Measurements from ENCODE around the gene LYG2. TPM values are rescaled to one million over a fixed set of nuclear protein-coding genes. Genes with fewer than 3 reads are reported as not detected.
"Not testable (repeated sequence)": the region's sequence is repeated elsewhere in the genome, so short reads cannot be mapped to it uniquely, and the experiment has no call there.

Gene LYG2
- total RNA-seq, 1 donor from 2014 or later = not detected

DNA sequence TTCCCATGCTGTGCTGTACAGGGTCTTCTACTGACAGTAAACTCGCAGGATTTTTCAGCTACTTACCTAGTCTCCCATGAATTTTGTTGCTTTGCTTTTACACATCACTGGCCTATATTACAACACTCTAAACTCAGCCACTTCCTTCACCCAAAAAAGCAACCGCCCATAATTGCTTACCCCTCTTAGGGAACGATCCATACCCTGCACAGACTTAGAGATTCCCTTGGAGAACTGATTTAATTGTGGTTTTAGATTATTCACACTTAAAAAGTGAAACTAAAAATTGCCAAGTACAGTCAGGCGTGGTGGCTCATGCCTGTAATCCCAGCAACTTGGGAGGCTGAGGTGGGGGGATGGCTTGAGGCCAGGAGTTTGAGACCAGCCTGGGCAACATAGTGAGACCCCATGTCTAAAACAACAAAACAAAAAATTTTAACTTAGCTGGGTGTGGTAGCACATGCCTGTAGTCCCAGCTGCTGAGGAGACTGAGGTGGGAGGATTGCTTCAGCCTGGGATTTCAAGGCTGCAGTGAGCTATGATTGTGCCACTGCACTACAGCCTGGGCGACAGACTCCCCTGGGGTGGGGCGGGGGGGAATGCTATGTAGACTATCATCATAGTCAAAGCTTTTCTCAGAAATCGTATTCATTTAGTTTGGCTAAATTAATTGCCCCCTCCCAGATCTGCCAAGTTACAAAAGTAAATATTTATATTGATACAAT lies 55.2 kb downstream of the LYG2 start:
- H3K9me3 ChIP-seq = no peaks in the 10 kb centered on the region
- peaks cover 0 to 31% of the 10 kb centered on the region in 2 donors for H3K36me3 ChIP-seq
- intact Hi-C loops (cut with DNase I) = no loop called here
- H3K4me1 ChIP-seq = no peaks in the 10 kb centered on the region
- no peak overlapping the region for H3K4me3 ChIP-seq
- TF ChIP-seq POLR2A (IDR thresholded peaks at IDR 0.05) = no peak
- no peak for TF ChIP-seq POLR2AphosphoS5 (IDR thresholded peaks at IDR 0.05; ENCODE audit: insufficient read depth in 1 of 2, low read depth in 1 of 2)
- TF ChIP-seq, protein P1, sequence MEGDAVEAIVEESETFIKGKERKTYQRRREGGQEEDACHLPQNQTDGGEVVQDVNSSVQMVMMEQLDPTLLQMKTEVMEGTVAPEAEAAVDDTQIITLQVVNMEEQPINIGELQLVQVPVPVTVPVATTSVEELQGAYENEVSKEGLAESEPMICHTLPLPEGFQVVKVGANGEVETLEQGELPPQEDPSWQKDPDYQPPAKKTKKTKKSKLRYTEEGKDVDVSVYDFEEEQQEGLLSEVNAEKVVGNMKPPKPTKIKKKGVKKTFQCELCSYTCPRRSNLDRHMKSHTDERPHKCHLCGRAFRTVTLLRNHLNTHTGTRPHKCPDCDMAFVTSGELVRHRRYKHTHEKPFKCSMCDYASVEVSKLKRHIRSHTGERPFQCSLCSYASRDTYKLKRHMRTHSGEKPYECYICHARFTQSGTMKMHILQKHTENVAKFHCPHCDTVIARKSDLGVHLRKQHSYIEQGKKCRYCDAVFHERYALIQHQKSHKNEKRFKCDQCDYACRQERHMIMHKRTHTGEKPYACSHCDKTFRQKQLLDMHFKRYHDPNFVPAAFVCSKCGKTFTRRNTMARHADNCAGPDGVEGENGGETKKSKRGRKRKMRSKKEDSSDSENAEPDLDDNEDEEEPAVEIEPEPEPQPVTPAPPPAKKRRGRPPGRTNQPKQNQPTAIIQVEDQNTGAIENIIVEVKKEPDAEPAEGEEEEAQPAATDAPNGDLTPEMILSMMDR (IDR thresholded peaks at IDR 0.05) = no peak
- H3K27ac ChIP-seq = no peak overlapping the region
- no peak for DNase-seq (ENCODE audit: extremely low spot score in 2 of 2)
- H3K27me3 ChIP-seq = no peaks in the 10 kb centered on the region

DNA sequence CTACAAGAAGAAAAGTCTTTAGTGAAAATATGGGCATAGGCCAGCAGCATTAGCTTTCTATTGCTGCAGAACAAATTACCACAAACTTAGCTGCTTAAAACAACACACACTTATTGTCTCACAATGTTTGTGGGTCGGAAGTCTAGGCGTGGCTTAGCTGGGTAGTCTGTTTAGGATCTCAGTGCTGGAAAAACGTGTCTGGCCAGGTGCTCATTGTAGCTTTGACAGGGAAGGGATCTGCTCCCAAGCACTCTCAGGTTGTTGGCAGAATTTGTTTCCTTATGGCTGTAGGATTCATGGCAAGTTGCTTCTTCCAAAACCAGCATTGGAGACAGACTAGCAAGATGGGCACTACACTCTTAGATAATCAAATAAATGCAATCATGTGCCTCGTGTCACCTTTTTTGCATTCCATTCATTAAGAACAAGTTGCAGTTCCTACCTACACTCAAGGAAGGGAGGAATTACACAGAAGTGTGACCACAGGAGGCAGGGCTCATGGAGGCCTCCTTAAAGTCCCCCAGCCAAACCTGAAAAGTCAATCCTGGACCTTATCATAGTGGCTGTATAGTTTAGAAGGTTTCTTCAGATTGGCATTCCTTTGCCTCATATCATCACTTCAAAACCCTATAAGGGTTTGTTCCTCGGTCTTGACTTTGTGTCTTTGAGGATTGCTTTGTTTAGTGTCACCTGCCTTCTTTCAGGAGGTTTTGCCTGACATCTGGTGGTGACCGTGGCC lies 57.2 kb downstream of the LYG2 start:
- Histone ChIP-seq H3K36me3 (peaks cover 0 to 31% of the 10 kb centered on the region in 2 donors), H3K4me3 (no peak overlapping the region), H3K9me3 (no peaks in the 10 kb centered on the region), H3K27me3 (no peaks in the 10 kb centered on the region), H3K4me1 (no peaks in the 10 kb centered on the region), H3K27ac (no peak overlapping the region)
- TF ChIP-seq POLR2AphosphoS5 (IDR thresholded peaks at IDR 0.05; ENCODE audit: insufficient read depth in 1 of 2, low read depth in 1 of 2) = peak in 1 of 2 donors; percentile 63
- TF ChIP-seq, protein P1 (IDR thresholded peaks at IDR 0.05) = no peak
- DNase-seq (ENCODE audit: extremely low spot score in 2 of 2) = no peak
- intact Hi-C loops (cut with DNase I) = no loop called here

DNA sequence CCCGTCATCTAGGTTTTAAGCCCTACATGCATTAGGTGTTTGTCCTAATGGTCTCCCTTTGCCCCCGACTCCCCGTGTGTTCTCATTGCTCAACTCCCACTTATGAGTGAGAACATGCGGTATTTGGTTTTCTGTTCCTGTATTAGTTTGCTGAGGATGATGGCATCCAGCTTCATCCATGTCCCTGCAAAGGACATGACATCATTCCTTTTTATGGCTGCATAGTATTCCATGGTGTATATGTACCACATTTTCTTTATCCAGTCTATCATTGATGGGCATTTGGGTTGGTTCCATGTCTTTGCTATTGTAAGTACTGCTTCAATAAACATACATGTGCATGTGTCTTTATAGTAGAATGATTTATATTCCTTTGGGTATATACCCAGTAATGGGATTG lies 63.1 kb downstream of the LYG2 start:
- H3K9me3 ChIP-seq; H3K27ac ChIP-seq; H3K27me3 ChIP-seq; intact Hi-C loops (cut with DNase I); DNase-seq (ENCODE audit: extremely low spot score in 2 of 2); H3K4me3 ChIP-seq; H3K4me1 ChIP-seq: not testable (repeated sequence)
- H3K36me3 ChIP-seq = peaks cover 0 to 33% of the 10 kb centered on the region in 2 donors

Small RNA genes within 50 kb of the gene (small RNA-seq; reads per million reads assigned to genes)
- gene AC092587.1 = not detected

Other genes starting within 250 kb of the LYG2 start
- not detected for gene C2orf15, start 114.0 kb downstream of the LYG2 start, total RNA-seq
- gene TSGA10, start 100.7 kb downstream of the LYG2 start, total RNA-seq = 3.7 TPM
- 3.9 TPM for gene LIPT1, start 100.7 kb downstream of the LYG2 start, total RNA-seq
- 23.3 TPM for gene MITD1, start 74.6 kb downstream of the LYG2 start, total RNA-seq
- gene MRPL30, start 74.5 kb downstream of the LYG2 start, total RNA-seq = 27.0 TPM
- gene LYG1, start 45.5 kb upstream of the LYG2 start, total RNA-seq = not detected
- 37.1 TPM for gene TXNDC9, start 80.7 kb upstream of the LYG2 start, total RNA-seq
- gene EIF5B, start 81.7 kb upstream of the LYG2 start, total RNA-seq = 31.2 TPM
- 102 TPM for gene REV1, start 234.4 kb upstream of the LYG2 start, total RNA-seq

Measured in vagina (tissue), 2 donors.